Fibroblast of the aortic adventitia (primary cell): Measurements from ENCODE around the gene NVL. TPM values are rescaled to one million over a fixed set of nuclear protein-coding genes. Genes with fewer than 3 reads are reported as not detected.

ENCODE experiments used
- DNase-seq: peaks from one replicate; pipeline ENCODE4 v3.0.0-alpha.2; 2010; ENCODE audit warnings: low read depth
- H3K4me3 ChIP-seq: 2 replicates; pipeline ENCODE4 v1.5.1; 2011; ENCODE audit warnings: low read depth, mild to moderate bottlenecking, control low read depth, low read length, moderate library complexity
- CTCF ChIP-seq: IDR thresholded peaks from 2 replicates; pipeline ENCODE4 v1.5.1; 2011; ENCODE audit warnings: mild to moderate bottlenecking, low read length, control low read depth, inconsistent platforms; ENCODE audit not compliant: insufficient read depth
- total RNA-seq: library from RNA; depleted of rRNA; stranded (reverse); fragments of >200 nt; gene quantifications from 2 replicates; pipeline ENCODE4 v1.2.3, GENCODE V29; 2012; ENCODE audit warnings: low replicate concordance

Gene NVL
- total RNA-seq, 1 donor, result 27.7 TPM

GRCh38 chr1:224219612-224220059, 110.3 kb downstream of the NVL start:
- no peak overlapping the region for H3K4me3 ChIP-seq
- DNase-seq, result no peak
- no peak for TF ChIP-seq CTCF

- no peak for DNase-seq
- H3K4me3 ChIP-seq, result no peak overlapping the region
- TF ChIP-seq CTCF, result no peak
These were observed 110.9 kb downstream of the NVL start for GRCh38 chr1:224219011-224219611.

- no peak for TF ChIP-seq CTCF
- H3K4me3 ChIP-seq, result no peak overlapping the region
These were observed 112.0 kb downstream of the NVL start for GRCh38 chr1:224217655-224218623.

GRCh38 chr1:224216382-224216781, 113.6 kb downstream of the NVL start:
- no peak for DNase-seq
- TF ChIP-seq CTCF, result no peak
- no peak overlapping the region for H3K4me3 ChIP-seq

More at GRCh38 chr1:224217655-224218623, 112.0 kb downstream of the NVL start:
- DNase-seq, result no peak

GRCh38 chr1:224213438-224214119, 116.4 kb downstream of the NVL start:
- no peak for TF ChIP-seq CTCF
- no peak overlapping the region for H3K4me3 ChIP-seq
- DNase-seq, result no peak

- TF ChIP-seq CTCF, result no peak
- H3K4me3 ChIP-seq, result no peak overlapping the region
- no peak for DNase-seq
These were observed 117.3 kb downstream of the NVL start for GRCh38 chr1:224212618-224213061.
